Activated naive CD8-positive, alpha-beta T cell (primary cell): ENCODE measurements around the gene TTYH1.
A peak's percentile ranks its signal among the peaks of the same experiment; 100 is the strongest.
"Not testable (repeated sequence)": the region's sequence is repeated elsewhere in the genome, so short reads cannot be mapped to it uniquely, and the experiment has no call there.

Experiments
- H3K27ac Mint-ChIP-seq: one replicate; pipeline ENCODE4 v1.8.0; 2021; ENCODE audit warnings: mixed read lengths
- H3K27me3 Mint-ChIP-seq: one replicate; pipeline ENCODE4 v1.8.0; 2021; ENCODE audit warnings: mixed read lengths
- H3K36me3 Mint-ChIP-seq: one replicate; pipeline ENCODE4 v1.8.0; 2021; ENCODE audit warnings: mixed read lengths
- H3K4me1 Mint-ChIP-seq: one replicate; pipeline ENCODE4 v1.8.0; 2021; ENCODE audit warnings: low read depth, mixed read lengths
- H3K4me3 Mint-ChIP-seq: one replicate; pipeline ENCODE4 v1.8.0; 2021; ENCODE audit warnings: mild to moderate bottlenecking, mixed read lengths
- H3K9me3 Mint-ChIP-seq: one replicate; pipeline ENCODE4 v1.8.0; 2021; ENCODE audit warnings: low read depth, mixed read lengths

Gene TTYH1

DNA sequence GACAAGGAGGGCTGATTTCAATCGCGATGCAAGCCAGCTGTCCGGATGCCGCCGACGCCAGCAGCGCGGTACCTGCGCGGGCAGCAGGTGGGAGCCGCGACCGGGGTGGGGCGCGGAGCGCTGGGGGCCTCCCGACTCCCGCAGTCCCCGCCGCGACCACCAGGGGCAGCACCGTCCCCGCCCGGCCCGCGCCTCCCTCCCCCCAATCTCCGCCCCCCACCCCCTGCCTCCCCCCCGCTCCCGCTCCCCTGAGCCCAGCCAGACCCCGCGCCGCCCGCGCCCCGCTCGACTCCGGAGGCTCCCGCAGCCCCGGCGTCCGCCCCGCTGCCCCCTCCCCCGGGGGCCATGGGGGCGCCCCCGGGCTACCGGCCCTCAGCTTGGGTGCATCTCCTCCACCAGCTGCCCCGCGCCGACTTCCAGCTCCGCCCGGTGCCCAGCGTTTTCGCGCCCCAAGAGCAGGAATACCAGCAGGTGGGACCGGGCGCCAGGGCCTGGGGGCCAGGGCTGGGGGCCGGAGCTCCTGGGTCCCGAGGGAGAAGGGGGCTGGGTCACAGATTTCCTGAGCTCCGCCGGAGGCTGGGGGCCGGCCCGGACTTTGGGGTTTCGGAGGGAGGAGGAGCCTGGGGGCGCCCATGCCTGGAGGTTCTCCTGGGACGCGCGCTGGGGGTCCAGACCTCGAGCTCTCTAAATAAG, at the start of gene TTYH1:
Gene TTYH1 (plus strand): TSS at position 257 of the 693 bp plus-strand sequence. CDS start 89 bp downstream, at position 346.
- Mint-ChIP-seq H3K4me1 (peaks cover 23% of the 10 kb centered on the region), H3K27ac (no peak within 1 kb of the TSS), H3K4me3 (peak within 1 kb of the TSS; percentile 30), H3K27me3 (peaks cover 33% of the 10 kb centered on the region), H3K36me3 (peaks cover 3% of the 10 kb centered on the region), H3K9me3 (no peaks in the 10 kb centered on the region)

DNA sequence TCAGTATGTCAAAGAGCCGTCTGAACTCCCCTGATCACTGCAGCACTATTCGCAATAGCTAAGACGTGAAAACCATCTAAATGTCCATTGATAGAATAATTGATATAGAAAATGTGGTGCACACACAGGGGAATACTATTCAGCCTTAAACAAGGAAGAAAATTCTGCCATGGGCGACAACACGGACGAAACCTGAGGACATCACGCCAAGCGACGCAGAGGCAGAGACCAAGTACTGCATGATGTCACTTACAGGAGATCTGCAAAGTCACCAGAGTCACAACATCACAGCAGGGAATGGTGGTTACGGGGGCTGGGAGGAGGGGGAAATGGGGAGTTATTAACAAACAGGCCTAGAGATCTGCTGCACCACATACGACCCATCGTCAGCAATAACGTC, 49.5 kb upstream of the TTYH1 start:
- H3K4me3 Mint-ChIP-seq, result peak overlapping the region; percentile 14
- not testable (repeated sequence) for H3K36me3 Mint-ChIP-seq, H3K27me3 Mint-ChIP-seq, H3K9me3 Mint-ChIP-seq
- H3K4me1 Mint-ChIP-seq, result peaks cover 81% of the 10 kb centered on the region
- peak overlapping the region; percentile 36 for H3K27ac Mint-ChIP-seq

DNA sequence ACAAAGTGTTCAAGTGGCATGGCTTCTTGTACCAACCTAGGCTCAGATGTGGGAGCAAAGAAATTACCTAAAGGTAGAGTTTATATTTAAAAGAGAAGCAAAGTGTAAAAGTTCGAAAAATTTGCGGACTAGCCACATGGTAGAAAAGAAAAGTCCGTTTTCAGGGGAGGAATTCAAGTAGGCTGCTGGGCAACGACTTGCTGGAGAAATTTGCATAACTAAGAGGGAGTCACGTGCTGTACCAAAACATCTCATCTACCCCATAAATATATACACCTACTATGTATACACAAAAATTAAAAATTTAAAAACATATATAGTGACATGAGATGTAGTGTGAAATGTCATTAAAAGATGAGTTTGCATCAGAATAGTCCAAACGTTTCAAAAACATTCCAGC, 48.5 kb upstream of the TTYH1 start:
- H3K36me3 Mint-ChIP-seq, result peaks cover 2% of the 10 kb centered on the region
- no peak overlapping the region for H3K4me3 Mint-ChIP-seq
- H3K27me3 Mint-ChIP-seq, result no peaks in the 10 kb centered on the region
- peaks cover 80% of the 10 kb centered on the region for H3K4me1 Mint-ChIP-seq
- no peaks in the 10 kb centered on the region for H3K9me3 Mint-ChIP-seq
- no peak overlapping the region for H3K27ac Mint-ChIP-seq

DNA sequence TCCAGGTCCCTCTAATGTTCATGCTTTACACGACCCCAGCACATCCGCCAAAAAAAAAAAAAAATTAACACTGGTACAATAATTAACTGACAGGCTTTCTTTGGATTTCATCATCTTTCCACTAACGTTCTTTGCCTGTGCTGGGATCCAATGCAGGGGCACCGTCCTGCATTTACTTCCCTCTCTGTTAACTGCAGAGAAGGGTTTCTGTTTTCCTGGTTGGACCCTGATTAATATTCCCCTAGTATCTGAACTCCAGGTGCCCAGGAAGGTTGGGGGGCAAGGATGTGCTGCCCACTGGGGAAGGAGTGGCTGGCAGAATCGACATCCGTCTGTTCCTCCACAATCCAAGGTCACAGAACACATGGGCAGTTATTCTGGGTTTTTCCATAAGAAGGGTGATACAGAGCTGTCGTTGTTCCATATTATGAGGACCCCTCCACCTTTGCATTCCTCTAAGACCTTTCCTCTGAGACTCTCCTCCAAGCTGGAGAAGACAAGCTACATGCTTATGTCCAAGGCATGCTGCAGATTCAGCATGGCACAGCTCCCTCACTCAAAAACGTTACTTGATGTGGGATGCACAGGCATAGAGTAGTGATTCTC, 46.1 kb upstream of the TTYH1 start:
- no peaks in the 10 kb centered on the region for H3K36me3 Mint-ChIP-seq
- H3K9me3 Mint-ChIP-seq, result no peaks in the 10 kb centered on the region
- peaks cover 73% of the 10 kb centered on the region for H3K4me1 Mint-ChIP-seq
- H3K4me3 Mint-ChIP-seq, result peak overlapping the region; percentile 79
- H3K27ac Mint-ChIP-seq, result peak overlapping the region; percentile 58
- H3K27me3 Mint-ChIP-seq, result no peaks in the 10 kb centered on the region

DNA sequence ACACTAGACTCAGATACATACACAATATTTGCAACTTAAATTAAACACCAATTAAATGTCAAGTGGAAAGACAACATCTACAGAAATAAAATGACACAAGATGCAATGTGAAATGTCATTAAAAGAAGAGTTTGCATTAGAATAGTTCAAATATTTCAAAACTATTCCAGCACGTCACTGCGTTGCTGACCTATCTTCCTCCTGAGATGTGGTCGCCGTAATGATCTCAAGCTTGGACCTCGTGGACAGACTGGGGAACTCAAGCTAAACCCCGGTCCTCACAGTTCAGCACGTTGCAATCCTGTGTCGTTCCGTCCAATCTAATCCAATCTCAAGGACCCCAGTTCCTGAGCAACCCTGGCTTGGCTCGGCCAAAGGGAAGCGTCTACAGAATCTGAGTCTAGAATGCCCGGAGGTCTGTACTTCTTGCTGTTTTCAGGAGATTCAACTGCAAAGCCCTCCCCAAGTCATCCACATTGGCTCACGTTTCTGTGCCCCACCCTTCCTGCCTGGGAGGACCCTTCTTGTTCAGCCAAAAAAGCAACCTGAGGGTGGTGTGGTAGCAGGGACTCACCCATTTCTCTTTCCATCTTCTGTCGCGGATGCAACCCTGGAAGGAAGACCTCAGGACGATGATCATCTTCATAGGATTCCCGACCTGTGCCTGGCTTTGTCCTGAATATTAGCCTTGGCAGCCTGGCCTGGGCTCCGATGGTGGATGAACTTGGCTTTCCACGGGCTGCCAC, 45.4 kb upstream of the TTYH1 start:
- not testable (repeated sequence) for H3K9me3 Mint-ChIP-seq, H3K36me3 Mint-ChIP-seq, H3K27me3 Mint-ChIP-seq
- Mint-ChIP-seq H3K4me1 (peaks cover 75% of the 10 kb centered on the region), H3K4me3 (peak overlapping the region; percentile 79), H3K27ac (peak overlapping the region; percentile 58)

DNA sequence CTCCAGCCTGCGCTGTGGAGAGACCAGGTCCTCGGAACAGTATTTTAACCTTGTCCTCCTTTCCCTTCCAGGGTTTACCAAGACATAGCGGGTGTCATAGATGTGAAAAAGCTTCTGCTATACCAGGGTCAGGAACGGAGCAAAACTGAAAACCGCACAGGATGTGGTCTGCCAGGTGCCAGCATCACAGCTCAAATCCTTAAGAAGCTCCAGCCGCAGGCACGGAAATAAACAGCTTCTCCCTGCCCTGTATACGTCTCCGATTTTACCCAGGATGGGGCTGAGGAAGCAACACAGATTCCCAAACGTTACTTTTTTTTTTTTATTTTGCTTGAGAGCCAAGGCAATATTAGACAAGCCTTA, 44.8 kb upstream of the TTYH1 start:
- Mint-ChIP-seq H3K4me3 (peak overlapping the region; percentile 79), H3K4me1 (peaks cover 76% of the 10 kb centered on the region), H3K27ac (peak overlapping the region; percentile 51)
- H3K27me3 Mint-ChIP-seq, H3K36me3 Mint-ChIP-seq, H3K9me3 Mint-ChIP-seq: not testable (repeated sequence)

DNA sequence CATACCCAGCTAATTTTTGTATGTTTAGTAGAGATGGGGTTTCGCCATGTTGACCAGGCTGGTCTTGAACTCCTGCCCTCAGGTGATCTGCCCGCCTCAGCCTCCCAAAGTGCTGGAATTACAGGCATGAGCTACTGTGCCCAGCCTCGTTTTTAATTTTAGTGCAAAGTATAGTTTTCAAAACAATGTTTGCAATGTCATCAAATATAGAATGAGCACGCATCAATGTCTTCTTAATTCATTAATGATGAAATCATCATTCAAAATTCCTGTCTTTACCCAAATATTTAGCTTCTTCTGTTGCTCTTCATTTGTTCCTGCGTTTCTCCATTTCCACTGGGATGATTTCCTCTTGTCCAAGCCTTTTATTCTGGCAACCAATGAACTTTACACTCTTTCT, 43.8 kb upstream of the TTYH1 start:
- not testable (repeated sequence) for H3K27me3 Mint-ChIP-seq, H3K36me3 Mint-ChIP-seq, H3K9me3 Mint-ChIP-seq, H3K27ac Mint-ChIP-seq
- peak overlapping the region; percentile 13 for H3K4me3 Mint-ChIP-seq
- H3K4me1 Mint-ChIP-seq, result peaks cover 78% of the 10 kb centered on the region

DNA sequence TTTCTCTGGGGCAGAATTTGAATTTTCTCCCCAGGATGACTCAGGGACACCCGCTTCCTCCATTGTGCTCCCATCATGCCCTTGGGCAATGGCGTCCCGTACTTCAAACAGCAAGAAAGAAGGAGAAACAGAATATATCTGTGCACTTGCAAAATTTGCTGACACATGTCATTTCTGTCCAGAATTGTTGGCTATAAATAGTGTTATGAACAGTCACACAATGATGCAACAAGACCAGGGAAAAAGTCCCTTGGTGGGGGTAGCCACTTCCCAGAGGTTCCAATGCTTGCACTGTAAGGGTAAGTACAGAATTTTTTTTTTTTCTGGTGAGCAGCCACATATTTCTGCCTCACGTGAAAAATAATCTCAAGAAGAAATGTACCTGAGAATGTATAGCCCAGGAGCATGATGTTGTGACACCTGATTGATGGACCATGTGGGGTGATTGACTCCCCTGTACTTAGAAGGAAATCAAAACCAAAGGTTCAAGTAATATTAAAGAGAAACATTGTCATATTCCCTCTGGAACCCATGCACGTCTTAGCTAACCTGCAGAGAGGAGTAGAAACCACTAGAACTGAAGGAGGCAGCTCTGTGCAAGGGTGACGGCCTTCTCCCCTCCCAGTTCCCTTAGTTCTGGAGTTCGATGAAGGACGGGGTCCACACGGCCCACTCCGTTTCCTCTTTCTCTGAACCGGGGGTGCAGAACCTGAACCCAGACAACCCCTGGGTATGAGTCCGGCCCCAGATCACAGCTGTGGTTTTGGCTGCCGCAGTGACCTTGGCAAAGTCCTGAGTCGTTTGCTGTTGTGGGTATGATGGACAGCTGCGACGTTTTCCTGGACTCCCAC, 41.3 kb upstream of the TTYH1 start:
- Mint-ChIP-seq H3K9me3 (no peaks in the 10 kb centered on the region), H3K27ac (no peak overlapping the region), H3K36me3 (no peaks in the 10 kb centered on the region), H3K4me3 (peak overlapping the region; percentile 27), H3K27me3 (no peaks in the 10 kb centered on the region), H3K4me1 (peaks cover 84% of the 10 kb centered on the region)

DNA sequence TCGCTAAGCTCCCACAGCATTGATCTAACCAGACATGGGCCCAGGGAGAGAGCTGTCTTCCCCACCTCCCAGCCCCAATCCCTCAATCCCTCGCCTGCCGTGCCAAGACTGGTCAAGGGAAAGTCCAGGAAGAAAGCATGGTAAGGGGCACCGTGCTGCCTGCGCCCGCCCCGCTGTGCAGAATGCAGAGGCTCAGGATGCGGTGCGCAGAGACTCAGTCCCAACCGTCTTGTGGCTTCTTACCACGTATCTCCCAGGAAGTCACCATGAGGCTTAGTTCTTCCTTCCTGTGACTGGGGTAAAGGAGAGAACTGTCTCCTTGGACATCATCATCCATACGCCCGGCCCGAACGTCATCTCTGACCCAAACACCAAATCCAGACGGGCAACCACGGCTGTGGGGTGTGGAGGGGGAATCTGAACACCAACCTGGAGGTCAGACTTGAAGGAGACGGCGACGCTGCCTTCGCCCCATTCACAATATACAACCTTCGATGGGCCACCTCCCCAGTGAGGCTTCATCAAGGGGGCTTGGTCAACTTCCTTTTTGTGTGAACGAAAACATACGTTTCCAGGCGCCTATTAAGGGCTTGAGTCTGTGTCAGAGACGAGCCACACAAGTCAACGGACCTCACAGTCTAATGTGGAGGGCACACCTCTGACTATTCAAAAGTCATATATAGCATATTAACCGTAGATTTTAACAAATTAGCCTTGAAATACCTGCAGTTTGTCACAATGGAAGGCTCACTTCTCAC, 39.9 kb upstream of the TTYH1 start:
- H3K27me3 Mint-ChIP-seq, result not testable (repeated sequence)

DNA sequence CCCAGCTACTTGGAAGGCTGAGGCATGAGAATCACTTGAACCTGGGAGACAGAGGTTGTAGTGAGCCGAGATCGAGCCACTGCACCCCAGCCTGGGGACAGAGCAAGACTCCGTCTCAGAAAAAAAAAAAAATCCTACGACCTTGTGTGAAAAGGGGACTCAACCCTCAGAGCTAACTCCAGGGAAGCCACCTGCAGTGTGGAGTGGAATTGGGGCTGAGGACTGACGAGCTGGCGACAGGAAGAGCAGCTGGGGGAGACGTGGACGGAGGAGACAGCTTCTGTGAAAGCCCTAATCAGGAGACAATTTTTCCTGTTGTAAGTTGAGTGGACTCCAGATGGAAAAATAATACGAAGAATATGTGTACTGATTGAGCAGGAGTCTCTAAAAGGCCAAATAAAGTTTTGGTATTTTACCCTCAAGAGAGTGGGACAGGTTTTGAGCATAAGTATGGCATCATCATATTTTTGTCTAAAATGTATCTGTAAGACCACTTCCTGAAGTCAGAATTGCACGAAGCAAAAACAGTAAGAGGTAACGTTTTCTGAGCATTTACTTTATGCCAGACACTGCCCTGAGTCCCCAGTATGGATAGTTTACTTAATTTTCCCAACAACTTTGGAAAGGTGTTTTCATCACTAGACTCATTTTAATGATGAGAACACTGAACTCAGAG, 38.5 kb upstream of the TTYH1 start:
- H3K27me3 Mint-ChIP-seq, result no peaks in the 10 kb centered on the region
- peaks cover 5% of the 10 kb centered on the region for H3K9me3 Mint-ChIP-seq
- H3K27ac Mint-ChIP-seq, result no peak overlapping the region
- H3K4me3 Mint-ChIP-seq, result peak overlapping the region; percentile 32
- H3K36me3 Mint-ChIP-seq, result no peaks in the 10 kb centered on the region
- H3K4me1 Mint-ChIP-seq, result peaks cover 75% of the 10 kb centered on the region

More for the DNA sequence above, 39.9 kb upstream of the TTYH1 start:
- not testable (repeated sequence) for H3K36me3 Mint-ChIP-seq, H3K9me3 Mint-ChIP-seq
- Mint-ChIP-seq H3K4me3 (peak overlapping the region; percentile 86), H3K4me1 (peaks cover 80% of the 10 kb centered on the region), H3K27ac (peak overlapping the region; percentile 81)

DNA sequence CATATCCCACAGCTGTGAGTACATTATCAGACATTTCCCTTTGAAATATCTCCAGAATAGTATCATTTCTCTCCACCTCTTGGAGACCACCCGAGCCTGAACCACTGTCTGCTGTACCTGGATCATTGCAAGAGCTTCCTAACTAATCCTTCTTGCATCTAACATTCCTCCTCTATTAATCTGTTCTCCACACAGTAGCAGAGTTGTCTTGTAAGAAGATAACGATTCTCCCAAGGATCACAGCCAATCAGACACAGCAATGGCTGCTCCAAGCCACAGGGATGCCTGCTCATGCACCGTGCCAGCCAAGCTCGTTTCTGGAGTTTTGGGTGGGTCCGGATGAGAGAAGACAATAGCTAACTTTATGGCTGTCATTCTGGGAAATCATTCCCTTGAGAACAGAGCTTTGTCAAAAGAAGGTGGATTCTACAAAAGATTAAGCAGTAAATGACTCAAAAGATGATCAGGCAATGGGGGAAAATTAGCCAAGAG, 36.0 kb upstream of the TTYH1 start:
- Mint-ChIP-seq H3K4me3 (peak overlapping the region; percentile 18), H3K36me3 (no peaks in the 10 kb centered on the region)

DNA sequence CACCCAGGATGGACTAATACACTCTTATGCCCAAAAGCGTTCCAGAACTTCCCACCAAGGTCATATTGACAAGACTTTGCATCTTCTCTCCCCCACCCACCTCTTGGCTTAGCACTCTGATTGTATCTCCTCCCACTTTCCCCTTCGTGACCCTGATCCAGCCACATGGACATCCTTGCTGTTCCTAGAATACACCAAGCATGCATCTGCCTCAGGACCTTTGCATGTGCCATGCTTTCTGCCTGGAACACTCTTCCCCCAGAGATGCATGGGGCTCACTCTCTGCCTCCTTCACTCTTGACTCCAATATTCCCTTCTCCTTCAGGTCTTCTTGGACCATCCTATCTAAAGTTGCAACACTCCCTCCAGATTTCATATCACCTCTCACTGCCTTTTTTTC, 34.4 kb upstream of the TTYH1 start:
- Mint-ChIP-seq H3K36me3 (no peaks in the 10 kb centered on the region), H3K27me3 (no peaks in the 10 kb centered on the region), H3K4me3 (no peak overlapping the region), H3K27ac (no peak overlapping the region), H3K9me3 (peaks cover 5% of the 10 kb centered on the region), H3K4me1 (peaks cover 52% of the 10 kb centered on the region)

More for the DNA sequence above, 36.0 kb upstream of the TTYH1 start:
- no peak overlapping the region for H3K27ac Mint-ChIP-seq
- H3K27me3 Mint-ChIP-seq, result no peaks in the 10 kb centered on the region
- H3K4me1 Mint-ChIP-seq, result peaks cover 61% of the 10 kb centered on the region
- peaks cover 5% of the 10 kb centered on the region for H3K9me3 Mint-ChIP-seq

DNA sequence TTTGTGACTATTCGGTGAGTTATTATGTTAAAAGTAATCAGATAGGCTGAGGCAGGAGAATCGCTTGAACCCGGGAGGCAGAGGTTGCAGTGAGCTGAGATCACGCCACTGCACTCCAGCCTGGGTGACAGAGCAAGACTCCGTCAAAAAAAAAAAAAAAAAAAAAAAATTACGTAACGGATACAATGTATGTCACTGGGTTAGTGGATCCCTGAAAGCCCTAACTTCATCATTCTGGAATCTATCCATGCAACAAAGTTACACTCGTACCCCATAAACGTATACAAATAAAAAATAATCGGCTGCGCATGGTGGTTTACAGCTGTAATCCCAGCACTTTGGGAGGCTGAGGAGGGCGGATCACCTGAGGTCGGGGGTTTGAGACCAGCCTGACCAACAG, 33.2 kb upstream of the TTYH1 start:
- H3K36me3 Mint-ChIP-seq, H3K27me3 Mint-ChIP-seq, H3K4me3 Mint-ChIP-seq, H3K9me3 Mint-ChIP-seq, H3K27ac Mint-ChIP-seq: not testable (repeated sequence)
- peaks cover 43% of the 10 kb centered on the region for H3K4me1 Mint-ChIP-seq

DNA sequence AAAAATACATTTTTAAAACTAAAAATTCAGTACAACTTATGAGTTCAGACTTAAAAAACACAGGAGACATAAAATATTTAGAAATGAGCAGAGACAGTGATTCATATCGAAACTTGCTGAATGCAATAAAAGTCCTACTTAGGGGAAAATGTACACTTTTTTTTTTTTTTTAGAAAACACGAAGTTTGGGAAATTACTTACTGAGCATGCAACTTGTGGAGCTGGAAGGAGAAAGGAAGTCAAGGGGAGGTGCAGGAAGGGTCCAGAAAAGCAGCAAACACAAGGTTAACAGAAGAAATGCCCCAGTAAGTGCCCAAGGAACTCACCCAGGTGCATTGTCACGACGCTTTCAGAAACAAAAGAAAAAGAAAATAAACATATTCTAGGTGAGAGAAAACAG, 31.9 kb upstream of the TTYH1 start:
- Mint-ChIP-seq H3K27ac (no peak overlapping the region), H3K27me3 (no peaks in the 10 kb centered on the region), H3K4me1 (peaks cover 42% of the 10 kb centered on the region), H3K4me3 (no peak overlapping the region), H3K9me3 (peaks cover 5% of the 10 kb centered on the region), H3K36me3 (no peaks in the 10 kb centered on the region)
